HCT116 (cell line): Measurements from ENCODE around the gene WBP1. TPM values are rescaled to one million over a fixed set of nuclear protein-coding genes. Genes with fewer than 3 reads are reported as not detected.
"Not testable (repeated sequence)": the region's sequence is repeated elsewhere in the genome, so short reads cannot be mapped to it uniquely, and the experiment has no call there.

Experiments used
- ATAC-seq: fragments of 200-7000 bp; cut with Tn5 transposase; 2 replicates; pipeline ENCODE4 v1.9.1; 2020; ENCODE audit warnings: mild to moderate bottlenecking, moderate library complexity
- BruUV-seq: library from RNA; stranded (reverse); fragments of 400-500 nt; replicated peaks from 2 replicates; lab custom pipeline; 2021; lab: Mats Ljungman, UMichigan
- CTCF ChIA-PET: fragments of 300-600 bp; sonication (Branson Sonifier 250); formaldehyde crosslinking; loops from one replicate; lab custom pipeline; 2021; ENCODE audit warnings: antibody characterized with exemption; lab: Charles Lee
- POLR2A ChIA-PET: fragments of 300-600, 350-600 bp; sonication (Branson Sonifier 250); formaldehyde crosslinking; loops from one replicate; lab custom pipeline; 2021; ENCODE audit warnings: antibody characterized with exemption; lab: Charles Lee
- RAD21 ChIA-PET, 2 experiments: fragments of 300-600 bp; sonication (Branson Sonifier 250); formaldehyde crosslinking; loops; one replicate each; lab custom pipeline; 2023; ENCODE audit warnings: low total read pairs in 2 of 2; ENCODE audit not compliant: uncharacterized antibody in 2 of 2, unreplicated experiment in 2 of 2, low non-redundant PET in 1 of 2; lab: Charles Lee
- DNase-seq: peaks from one replicate; pipeline ENCODE4 v3.0.0-alpha.2; 2010; ENCODE audit warnings: low read depth, low spot score
- H2AFZ ChIP-seq: fragments of 200-600 bp; shearing (Covaris generic), sonication (generic); 2 replicates; pipeline ENCODE4 v1.6.1; 2017; ENCODE audit warnings: low read depth, mixed run types, mixed read lengths, antibody characterized with exemption, low read length; ENCODE audit not compliant: poor library complexity, severe bottlenecking
- H3K27ac ChIP-seq: 2 replicates; pipeline ENCODE4 v1.5.1; 2012; ENCODE audit warnings: low read depth, low read length
- H3K27me3 ChIP-seq: fragments of 200-600 bp; sonication (generic); 2 replicates; pipeline ENCODE4 v1.6.1; 2016; ENCODE audit warnings: mixed run types, low read length, mixed read lengths; ENCODE audit not compliant: insufficient read depth
- H3K36me3 ChIP-seq, 2 experiments: fragments of 200-500 bp in 1 of 2; fragments of 200-600 bp in 1 of 2; sonication (Bioruptor generic) in 1 of 2; sonication (generic) in 1 of 2; 2 replicates each; pipeline versions ENCODE4 v1.5.1 to v1.6.1; 2014 to 2016; ENCODE audit warnings: low read length in 2 of 2, inconsistent platforms in 1 of 2, mixed read lengths in 1 of 2, mixed run types in 1 of 2; ENCODE audit not compliant: insufficient read depth in 2 of 2, control insufficient read depth in 1 of 2
- H3K4me1 ChIP-seq, 2 experiments: fragments of 200-600 bp in 1 of 2; sonication (generic) in 1 of 2; 2 replicates each; pipeline versions ENCODE4 v1.5.1 to v1.6.1; 2012 to 2017; ENCODE audit warnings: low read length in 2 of 2, inconsistent platforms in 1 of 2, mild to moderate bottlenecking in 1 of 2, mixed read lengths in 1 of 2, mixed run types in 1 of 2, moderate library complexity in 1 of 2; ENCODE audit not compliant: insufficient read depth in 2 of 2, control insufficient read depth in 1 of 2
- H3K4me2 ChIP-seq: fragments of 200-600 bp; sonication (generic); 2 replicates; pipeline ENCODE4 v1.6.1; 2017; ENCODE audit warnings: mixed run types, low read length, mixed read lengths
- H3K4me3 ChIP-seq, 2 experiments: fragments of 200-600 bp in 1 of 2; sonication (generic) in 1 of 2; replicated peaks in 1 of 2; 2 replicates each; pipeline ENCODE4 v1.5.1; 2011 to 2016; ENCODE audit warnings: low read length in 2 of 2, control low read depth in 1 of 2, low read depth in 1 of 2, mild to moderate bottlenecking in 1 of 2, mixed read lengths in 1 of 2, mixed run types in 1 of 2
- H3K79me2 ChIP-seq: fragments of 200-600 bp; sonication (generic); 2 replicates; pipeline ENCODE4 v1.6.1; 2017; ENCODE audit warnings: mild to moderate bottlenecking, mixed run types, low read length, moderate library complexity, mixed read lengths; ENCODE audit not compliant: insufficient read depth
- H3K9ac ChIP-seq: fragments of 200-600 bp; sonication (generic); 2 replicates; pipeline ENCODE4 v1.6.1; 2016; ENCODE audit warnings: low read length, mixed read lengths
- H3K9me2 ChIP-seq: fragments of 200-600 bp; sonication (generic), shearing (Covaris generic); 2 replicates; pipeline ENCODE4 v1.6.1; 2017; ENCODE audit warnings: mixed run types, mild to moderate bottlenecking, moderate library complexity; ENCODE audit not compliant: insufficient read depth
- H3K9me3 ChIP-seq, 2 experiments: fragments of 200-500 bp in 1 of 2; fragments of 200-600 bp in 1 of 2; sonication (Bioruptor generic) in 1 of 2; sonication (generic) in 1 of 2; 2 replicates each; pipeline ENCODE4 v1.6.1; 2014 to 2017; ENCODE audit warnings: low read length in 2 of 2, mixed read lengths in 2 of 2, inconsistent platforms in 1 of 2, low read depth in 1 of 2, mild to moderate bottlenecking in 1 of 2, mixed run types in 1 of 2, moderate library complexity in 1 of 2; ENCODE audit not compliant: control insufficient read depth in 1 of 2, insufficient read depth in 1 of 2
- H4K20me1 ChIP-seq: fragments of 200-600 bp; sonication (generic), shearing (Covaris generic); 2 replicates; pipeline ENCODE4 v1.6.1; 2017; ENCODE audit warnings: mixed run types, mild to moderate bottlenecking, moderate library complexity; ENCODE audit not compliant: insufficient read depth
- JUND ChIP-seq: IDR thresholded peaks from 2 replicates; pipeline ENCODE4 v1.6.1; 2012
- RAD21 ChIP-seq: IDR thresholded peaks from 2 replicates; pipeline ENCODE4 v1.6.1; 2012; ENCODE audit warnings: low read depth, mild to moderate bottlenecking
- ZFX ChIP-seq: fragments of 450-650 bp; IDR thresholded peaks from 2 replicates; pipeline ENCODE4 v1.6.1; 2017
- intact Hi-C: fragments of 100-400 bp; cut with micrococcal nuclease; formaldehyde crosslinking; loops from 2 replicates; pipeline ENCODE4 v1.10.0; 2022
- total RNA-seq: library from RNA; stranded (reverse); gene quantifications from one replicate; pipeline ENCODE4 v1.2.1, GENCODE V29; 2021; ENCODE audit not compliant: unreplicated experiment
- TF ChIP-seq, protein P1 (sequence below): IDR thresholded peaks from 2 replicates; pipeline ENCODE4 v1.6.1; 2011; ENCODE audit warnings: mild to moderate bottlenecking, low read length, moderate library complexity; ENCODE audit not compliant: insufficient replicate concordance; ENCODE audit errors: extremely low read depth
- TF ChIP-seq, protein P2 (sequence below): IDR thresholded peaks from 2 replicates; pipeline ENCODE4 v1.6.1; 2012

WBP1 gene
- total RNA-seq, 1 experiment from 2014 or later, result 64.7 TPM

DNA sequence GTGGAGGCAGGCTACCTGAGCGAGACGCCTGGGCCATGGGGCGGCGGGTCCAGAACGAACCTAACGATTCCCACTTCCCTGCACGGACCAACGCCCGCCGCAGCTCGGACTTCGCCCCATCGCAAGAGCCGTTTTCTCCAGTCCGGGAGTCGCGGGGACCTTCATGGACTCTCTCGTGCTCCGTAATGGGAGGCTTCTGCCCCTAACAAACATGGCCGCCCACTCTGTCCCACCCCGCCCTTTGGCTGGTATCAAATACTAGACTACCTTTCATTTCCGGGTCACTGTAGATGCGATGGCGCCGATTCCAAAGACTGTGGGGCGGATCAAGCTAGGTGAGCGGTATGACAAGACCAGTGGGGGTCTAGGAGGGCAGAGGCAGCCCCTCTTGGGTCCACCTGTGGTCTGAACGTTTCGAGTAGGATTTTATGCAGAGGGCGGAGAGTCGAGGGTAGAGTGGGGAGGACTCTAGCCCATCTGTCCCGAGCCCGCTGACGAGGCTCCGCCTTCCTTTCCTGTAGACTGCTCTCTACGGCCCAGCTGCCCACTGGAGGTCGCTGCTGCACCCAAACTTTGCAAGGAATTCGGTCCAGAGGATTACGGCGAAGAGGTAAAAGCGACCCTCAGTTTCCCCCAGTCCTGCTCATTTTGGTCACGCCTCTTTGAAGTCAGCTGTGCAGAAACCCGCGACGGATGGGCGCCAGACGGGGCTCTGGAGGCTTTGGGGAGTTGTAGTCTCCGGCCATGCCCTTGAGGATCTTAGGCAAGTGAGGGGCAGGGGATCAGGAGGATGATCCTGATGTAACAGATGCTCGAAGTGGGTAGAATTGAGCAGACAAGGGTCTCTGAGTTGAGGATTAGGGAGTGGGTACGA lies 24.8 kb downstream of the WBP1 start, which contains the start of the genes CCDC142 and TTC31 (continued):
- TF ChIP-seq, protein P1, sequence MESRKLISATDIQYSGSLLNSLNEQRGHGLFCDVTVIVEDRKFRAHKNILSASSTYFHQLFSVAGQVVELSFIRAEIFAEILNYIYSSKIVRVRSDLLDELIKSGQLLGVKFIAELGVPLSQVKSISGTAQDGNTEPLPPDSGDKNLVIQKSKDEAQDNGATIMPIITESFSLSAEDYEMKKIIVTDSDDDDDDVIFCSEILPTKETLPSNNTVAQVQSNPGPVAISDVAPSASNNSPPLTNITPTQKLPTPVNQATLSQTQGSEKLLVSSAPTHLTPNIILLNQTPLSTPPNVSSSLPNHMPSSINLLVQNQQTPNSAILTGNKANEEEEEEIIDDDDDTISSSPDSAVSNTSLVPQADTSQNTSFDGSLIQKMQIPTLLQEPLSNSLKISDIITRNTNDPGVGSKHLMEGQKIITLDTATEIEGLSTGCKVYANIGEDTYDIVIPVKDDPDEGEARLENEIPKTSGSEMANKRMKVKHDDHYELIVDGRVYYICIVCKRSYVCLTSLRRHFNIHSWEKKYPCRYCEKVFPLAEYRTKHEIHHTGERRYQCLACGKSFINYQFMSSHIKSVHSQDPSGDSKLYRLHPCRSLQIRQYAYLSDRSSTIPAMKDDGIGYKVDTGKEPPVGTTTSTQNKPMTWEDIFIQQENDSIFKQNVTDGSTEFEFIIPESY, result peak; percentile 86
- TF ChIP-seq RAD21, result peak; percentile 84
- peak; percentile 75; the same call in 1 of the 2 replicates for TF ChIP-seq ZFX
- no peak for TF ChIP-seq JUND
- TF ChIP-seq, protein P2, sequence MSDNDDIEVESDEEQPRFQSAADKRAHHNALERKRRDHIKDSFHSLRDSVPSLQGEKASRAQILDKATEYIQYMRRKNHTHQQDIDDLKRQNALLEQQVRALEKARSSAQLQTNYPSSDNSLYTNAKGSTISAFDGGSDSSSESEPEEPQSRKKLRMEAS, result peak; percentile 75

DNA sequence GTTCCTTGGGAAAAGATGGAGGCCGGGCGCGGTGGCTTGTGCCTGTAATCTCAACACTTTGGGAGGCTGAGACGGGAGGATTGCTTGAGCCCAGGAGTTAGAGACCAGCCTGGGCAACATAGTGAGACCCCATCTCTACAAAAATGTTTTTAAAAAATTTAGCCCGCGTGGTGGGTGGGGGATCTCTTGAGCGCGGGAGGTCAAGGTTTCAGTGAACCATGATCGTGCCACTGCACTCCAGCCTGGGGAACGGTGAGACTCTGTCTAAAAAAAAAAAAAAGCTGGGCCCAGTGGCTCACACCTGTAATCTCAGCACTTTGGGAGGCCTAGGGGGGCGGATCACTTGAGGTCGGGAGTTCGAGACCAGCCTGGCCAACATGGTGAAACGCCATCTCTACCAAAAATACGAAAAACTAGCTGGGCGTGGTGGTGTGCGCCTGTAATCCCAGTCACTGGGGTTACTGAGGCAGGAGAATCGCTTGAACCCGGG lies 25.5 kb downstream of the WBP1 start:
- peaks cover 31% of the 10 kb centered on the region for H3K79me2 ChIP-seq
- ChIA-PET CTCF (interaction anchor here (1.2 to 2.3 kb wide), 5 partner anchors 9 to 48 kb away, joined by 3 to 12 read pairs (median 10); partner anchors contain the start of genes INO80B and MRPL53), RAD21 (interaction anchor here in 1 of 2 experiments (1.2 kb wide), 1 partner anchor 48 kb away, joined by 3 read pairs; no protein-coding TSS in a partner anchor), POLR2A (interaction anchor here (0.8 kb wide), 1 partner anchor 26 kb away, joined by 3 read pairs; the partner anchor contains the start of gene WBP1)
- H3K27ac ChIP-seq, result peak overlapping the region; percentile 90
- not testable (repeated sequence) for H3K27me3 ChIP-seq, ATAC-seq, DNase-seq, BruUV-seq, H3K9me3 ChIP-seq, H2AFZ ChIP-seq, H4K20me1 ChIP-seq, H3K9me2 ChIP-seq
- H3K9ac ChIP-seq, result peak overlapping the region; percentile 86
- peaks cover 12 to 25% of the 10 kb centered on the region in 2 experiments for H3K4me1 ChIP-seq
- peaks cover 11 to 13% of the 10 kb centered on the region in 2 experiments; a peak in 3 of 4 replicates for H3K36me3 ChIP-seq
- intact Hi-C loops, result loop anchor here (1.0 to 2.0 kb wide), 6 partner anchors 19 to 104 kb away; partner anchors contain the start of genes AUP1, HTRA2, INO80B and WBP1
- peak overlapping the region; percentile 66 for H3K4me2 ChIP-seq
- peak overlapping the region; percentile 61 to 95 for H3K4me3 ChIP-seq
